Fibroblast of pulmonary artery (primary cell): ENCODE data around the gene MYO1B.

Experiments used
- DNase-seq: peaks from one replicate; pipeline ENCODE4 v3.0.0-alpha.2; 2010; ENCODE audit warnings: low read depth
- H3K4me3 ChIP-seq: replicated peaks from 2 replicates; pipeline ENCODE4 v1.5.1; 2011; ENCODE audit warnings: low read depth, mild to moderate bottlenecking, control low read depth, low read length, moderate library complexity
- TF ChIP-seq, protein P1 (sequence below): IDR thresholded peaks from 2 replicates; pipeline ENCODE4 v1.5.1; 2011; ENCODE audit warnings: mild to moderate bottlenecking, control low read depth, low read length, inconsistent platforms; ENCODE audit errors: missing control alignments

MYO1B gene

DNA sequence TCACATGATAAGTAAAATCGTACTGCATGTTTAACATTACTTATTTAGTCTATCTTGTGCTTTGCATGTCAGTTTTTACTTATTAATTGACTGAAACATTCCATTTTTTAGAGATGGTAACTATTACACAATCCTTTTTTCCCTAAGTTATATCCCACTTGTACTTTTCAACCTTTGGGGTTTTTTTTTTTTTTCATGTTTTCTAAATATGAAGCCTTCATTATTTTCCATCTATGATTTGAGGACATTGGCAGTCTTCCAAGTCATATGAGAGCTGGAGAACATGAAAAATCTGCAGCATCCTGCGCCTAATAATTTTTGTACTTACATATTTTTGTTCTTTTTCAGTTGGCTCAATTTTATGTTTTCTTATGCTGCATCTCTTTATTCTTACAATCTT lies 113.9 kb downstream of the MYO1B start:
- TF ChIP-seq, protein P1, sequence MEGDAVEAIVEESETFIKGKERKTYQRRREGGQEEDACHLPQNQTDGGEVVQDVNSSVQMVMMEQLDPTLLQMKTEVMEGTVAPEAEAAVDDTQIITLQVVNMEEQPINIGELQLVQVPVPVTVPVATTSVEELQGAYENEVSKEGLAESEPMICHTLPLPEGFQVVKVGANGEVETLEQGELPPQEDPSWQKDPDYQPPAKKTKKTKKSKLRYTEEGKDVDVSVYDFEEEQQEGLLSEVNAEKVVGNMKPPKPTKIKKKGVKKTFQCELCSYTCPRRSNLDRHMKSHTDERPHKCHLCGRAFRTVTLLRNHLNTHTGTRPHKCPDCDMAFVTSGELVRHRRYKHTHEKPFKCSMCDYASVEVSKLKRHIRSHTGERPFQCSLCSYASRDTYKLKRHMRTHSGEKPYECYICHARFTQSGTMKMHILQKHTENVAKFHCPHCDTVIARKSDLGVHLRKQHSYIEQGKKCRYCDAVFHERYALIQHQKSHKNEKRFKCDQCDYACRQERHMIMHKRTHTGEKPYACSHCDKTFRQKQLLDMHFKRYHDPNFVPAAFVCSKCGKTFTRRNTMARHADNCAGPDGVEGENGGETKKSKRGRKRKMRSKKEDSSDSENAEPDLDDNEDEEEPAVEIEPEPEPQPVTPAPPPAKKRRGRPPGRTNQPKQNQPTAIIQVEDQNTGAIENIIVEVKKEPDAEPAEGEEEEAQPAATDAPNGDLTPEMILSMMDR, result no peak
- no peak overlapping the region for H3K4me3 ChIP-seq
- DNase-seq, result peak; percentile 27

DNA sequence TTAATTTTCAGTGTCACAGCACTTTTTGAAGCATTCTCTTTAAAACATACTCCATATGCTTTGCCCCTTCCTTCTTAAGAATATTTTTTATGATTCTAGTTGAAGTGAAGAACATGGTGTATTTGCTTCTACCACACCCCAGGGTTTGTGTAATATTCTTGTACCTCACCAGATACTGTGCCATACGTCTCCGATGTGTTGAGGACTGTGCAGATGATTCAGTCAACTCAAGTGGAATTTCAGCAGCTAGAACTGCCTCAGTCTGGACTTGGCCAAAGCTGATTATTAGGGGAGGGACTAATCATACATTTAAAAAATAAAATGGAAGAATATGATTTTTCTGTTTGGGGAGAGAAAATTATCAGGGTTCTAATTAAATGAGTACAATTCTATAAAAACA lies 115.7 kb downstream of the MYO1B start:
- TF ChIP-seq, protein P1, result no peak
- no peak for DNase-seq
- H3K4me3 ChIP-seq, result no peak overlapping the region

GRCh38 chr2:191362841-191363240 lies 117.6 kb downstream of the MYO1B start:
- TF ChIP-seq, protein P1, result no peak
- no peak for DNase-seq
- H3K4me3 ChIP-seq, result no peak overlapping the region

DNA sequence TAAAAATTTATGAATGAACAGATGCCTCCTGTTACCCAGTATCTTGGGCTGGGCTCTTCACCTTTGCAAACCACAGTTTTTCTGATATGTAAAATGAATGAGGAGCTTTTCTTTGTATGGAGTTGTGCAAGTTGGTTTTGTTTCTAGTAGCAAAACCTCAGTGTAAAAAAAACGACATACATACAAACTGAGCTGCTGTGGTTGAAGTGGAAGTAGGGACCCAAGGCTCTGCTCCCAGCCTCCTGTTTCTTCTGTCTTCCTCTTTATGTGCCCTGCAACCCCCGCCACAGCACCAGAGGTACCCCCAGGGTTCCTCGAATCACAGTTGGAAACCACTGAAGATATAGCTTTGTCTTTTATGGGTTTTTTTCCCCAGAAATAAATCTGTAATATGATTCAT lies 118.1 kb downstream of the MYO1B start:
- no peak overlapping the region for H3K4me3 ChIP-seq
- TF ChIP-seq, protein P1, result no peak

DNA sequence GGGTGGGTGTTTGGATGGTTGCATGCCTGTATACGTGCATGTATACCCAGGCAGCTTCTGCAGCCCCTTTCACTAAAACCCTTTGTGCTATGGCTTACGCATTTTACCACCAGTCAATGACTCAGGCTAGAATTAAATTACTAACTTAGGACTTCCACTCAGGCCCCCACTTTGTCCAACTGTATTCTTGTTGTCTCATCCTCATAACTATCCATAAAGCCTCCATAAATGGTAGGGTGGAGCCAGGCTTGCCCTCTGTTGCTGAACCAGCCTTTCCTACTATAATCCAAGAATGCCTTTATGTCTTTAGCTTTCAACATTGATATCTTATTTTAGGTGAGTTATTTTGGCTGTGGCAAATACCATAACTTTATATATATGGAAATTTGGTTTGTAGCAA lies 119.9 kb downstream of the MYO1B start:
- no peak overlapping the region for H3K4me3 ChIP-seq
- TF ChIP-seq, protein P1, result no peak
- no peak for DNase-seq

More for the DNA sequence above, 118.1 kb downstream of the MYO1B start:
- no peak for DNase-seq

- TF ChIP-seq, protein P1, result no peak
- peak; percentile 34 for DNase-seq
- no peak overlapping the region for H3K4me3 ChIP-seq
Observed at GRCh38 chr2:191366199-191366598, 121.0 kb downstream of the MYO1B start.

DNA sequence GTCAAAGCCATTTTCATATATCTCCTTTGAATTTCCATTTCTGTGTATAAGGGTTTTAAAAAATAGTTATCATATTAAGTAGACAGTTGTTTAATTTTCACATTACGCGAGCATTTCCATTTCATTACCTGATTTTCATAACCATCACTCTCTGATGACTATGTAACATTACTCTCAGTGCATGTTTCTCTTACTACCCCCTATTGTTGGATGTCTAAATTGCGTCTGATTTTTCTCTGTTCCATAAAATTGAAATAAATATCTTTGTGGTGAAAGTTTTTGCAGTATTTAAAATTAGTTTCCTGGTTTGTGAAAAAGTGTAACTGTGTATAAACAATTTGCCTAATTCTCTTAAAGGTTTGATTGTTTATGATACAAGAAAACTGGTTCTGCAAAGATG lies 123.8 kb downstream of the MYO1B start:
- DNase-seq, result peak; percentile 35
- H3K4me3 ChIP-seq, result no peak overlapping the region
- TF ChIP-seq, protein P1, result peak; percentile 54
